ENCODE results near the gene XPNPEP2. TPM values are rescaled to one million over a fixed set of nuclear protein-coding genes. Genes with fewer than 3 reads are reported as not detected.

Gene XPNPEP2
- total RNA-seq, 4 donors from 2014 or later: 3.4 to 25.0 (median 8.4) TPM

- no peak for TF ChIP-seq CTCF (IDR thresholded peaks at IDR 0.05; ENCODE audit: low read depth)
Observed at GRCh38 chrX:129781134-129781672, 42.4 kb downstream of the XPNPEP2 start.

- TF ChIP-seq CTCF (IDR thresholded peaks at IDR 0.05; ENCODE audit: low read depth): no peak
Observed at GRCh38 chrX:129781680-129782495, 43.1 kb downstream of the XPNPEP2 start.

GRCh38 chrX:129782706-129783105, 43.9 kb downstream of the XPNPEP2 start:
- no peak for TF ChIP-seq CTCF (IDR thresholded peaks at IDR 0.05; ENCODE audit: low read depth)

- no peak for TF ChIP-seq CTCF (IDR thresholded peaks at IDR 0.05; ENCODE audit: low read depth)
Observed at GRCh38 chrX:129783291-129783713, 44.5 kb downstream of the XPNPEP2 start.

GRCh38 chrX:129784371-129784770, 45.6 kb downstream of the XPNPEP2 start:
- no peak for TF ChIP-seq CTCF (IDR thresholded peaks at IDR 0.05; ENCODE audit: low read depth)

GRCh38 chrX:129785160-129785947, 46.6 kb downstream of the XPNPEP2 start:
- no peak for TF ChIP-seq CTCF (IDR thresholded peaks at IDR 0.05; ENCODE audit: low read depth)

- TF ChIP-seq CTCF (IDR thresholded peaks at IDR 0.05; ENCODE audit: low read depth): no peak
Observed at GRCh38 chrX:129786210-129786651, 47.5 kb downstream of the XPNPEP2 start.
